ENCODE data around the gene CLIC2. TPM values are rescaled to one million over a fixed set of nuclear protein-coding genes. Genes with fewer than 3 reads are reported as not detected.

CLIC2 gene
- total RNA-seq, 1 experiment from 2014 or later: 0.80 TPM

GRCh38 chrX:155314260-155314659 is 20.2 kb downstream of the CLIC2 start:
- H3K4me3 ChIP-seq (ENCODE audit: low read depth in 2 of 2, low read length in 2 of 2): no peak overlapping the region
- H3K27ac ChIP-seq (ENCODE audit: low read length): no peak overlapping the region
- in situ Hi-C loops (cut with HindIII; ENCODE audit: low pct_unique_long_range_greater_than_20kb, low sequenced_read_pairs): no loop called here
- TF ChIP-seq SIN3A (IDR thresholded peaks at IDR 0.05; ENCODE audit: borderline replicate concordance, insufficient read depth, low read depth, low read length): no peak
- TF ChIP-seq REST (IDR thresholded peaks at IDR 0.05; ENCODE audit: insufficient read depth in 1 of 2, low read depth in 2 of 2, low read length in 1 of 2): no peak
- no peak for TF ChIP-seq POLR2AphosphoS5 (IDR thresholded peaks at IDR 0.05; ENCODE audit: low read depth, low read length)
- TF ChIP-seq TCF7L2 (IDR thresholded peaks at IDR 0.05; ENCODE audit: low read depth, low read length): no peak
- no peak for TF ChIP-seq CTCF (IDR thresholded peaks at IDR 0.05)
- no peaks in the 10 kb centered on the region; the same call in 1 of the 2 replicates for H3K27me3 ChIP-seq (ENCODE audit: control insufficient read depth, insufficient read depth, low read length)
- POLR2A ChIA-PET: no interaction called here
- no TSS peak for BruUV-seq (replicated peaks)
- H3K9me3 ChIP-seq (ENCODE audit: control insufficient read depth, insufficient read depth, low read depth, low read length): no peaks in the 10 kb centered on the region
- no peaks in the 10 kb centered on the region for H3K36me3 ChIP-seq (ENCODE audit: control insufficient read depth, insufficient read depth, low read length)
- DNase-seq (ENCODE audit: low read depth, low spot score): no peak
- no peak for ATAC-seq
- no peaks in the 10 kb centered on the region for H3K4me1 ChIP-seq (ENCODE audit: control insufficient read depth, insufficient read depth, low read length)
- intact Hi-C loops (cut with micrococcal nuclease; ENCODE audit: unreplicated experiment): no loop called here
- CTCF ChIA-PET: interaction anchor here (0.6 kb wide), 1 partner anchor 20 kb away, joined by 3 read pairs; no protein-coding TSS in a partner anchor

- Histone ChIP-seq H3K27me3 (ENCODE audit: control insufficient read depth, insufficient read depth, low read length) (no peaks in the 10 kb centered on the region; the same call in 1 of the 2 replicates), H3K4me3 (ENCODE audit: low read depth in 2 of 2, low read length in 2 of 2) (no peak overlapping the region), H3K27ac (ENCODE audit: low read length) (no peak overlapping the region), H3K36me3 (ENCODE audit: control insufficient read depth, insufficient read depth, low read length) (no peaks in the 10 kb centered on the region), H3K9me3 (ENCODE audit: control insufficient read depth, insufficient read depth, low read depth, low read length) (no peaks in the 10 kb centered on the region), H3K4me1 (ENCODE audit: control insufficient read depth, insufficient read depth, low read length) (no peaks in the 10 kb centered on the region)
- ATAC-seq (no peak), DNase-seq (ENCODE audit: low read depth, low spot score) (no peak)
- TF ChIP-seq SIN3A (IDR thresholded peaks at IDR 0.05; ENCODE audit: borderline replicate concordance, insufficient read depth, low read depth, low read length): no peak
- TF ChIP-seq CTCF (IDR thresholded peaks at IDR 0.05): no peak
- no peak for TF ChIP-seq POLR2AphosphoS5 (IDR thresholded peaks at IDR 0.05; ENCODE audit: low read depth, low read length)
- TF ChIP-seq REST (IDR thresholded peaks at IDR 0.05; ENCODE audit: insufficient read depth in 1 of 2, low read depth in 2 of 2, low read length in 1 of 2): no peak
- TF ChIP-seq TCF7L2 (IDR thresholded peaks at IDR 0.05; ENCODE audit: low read depth, low read length): no peak
- intact Hi-C loops (cut with micrococcal nuclease; ENCODE audit: unreplicated experiment) (no loop called here), in situ Hi-C loops (cut with HindIII; ENCODE audit: low pct_unique_long_range_greater_than_20kb, low sequenced_read_pairs) (no loop called here)
- ChIA-PET POLR2A (no interaction called here), CTCF (no interaction called here)
- no TSS peak for BruUV-seq (replicated peaks)
Observed at GRCh38 chrX:155313766-155314165, 20.6 kb downstream of the CLIC2 start.

Data from Panc1 (cell line).